A549 (cell line): ENCODE measurements around the gene SCARF1.
"Not testable (repeated sequence)": the region's sequence is repeated elsewhere in the genome, so short reads cannot be mapped to it uniquely, and the experiment has no call there.

Source experiments
- FOSL2 ChIP-seq, 2 experiments: fragments of 450-650 bp in 1 of 2; fragments of >200 bp in 1 of 2; sonication (Bioruptor Twin) in 1 of 2; formaldehyde crosslinking; IDR thresholded peaks; 2 replicates each; pipeline versions ENCODE4 v1.5.0 to v1.6.1; 2016 to 2020; ENCODE audit warnings: mild to moderate bottlenecking in 1 of 2, moderate library complexity in 1 of 2
- MAFK ChIP-seq: fragments of 450-650 bp; IDR thresholded peaks from 2 replicates; pipeline ENCODE4 v1.6.1; 2014; ENCODE audit not compliant: partially characterized antibody
- NR3C1 ChIP-seq: fragments of >200 bp; sonication (Bioruptor Twin); formaldehyde crosslinking; IDR thresholded peaks from 3 replicates; pipeline ENCODE4 v1.6.1; 2017
- POLR2A ChIP-seq: IDR thresholded peaks from 2 replicates; pipeline ENCODE4 v1.6.1; 2012; ENCODE audit warnings: mild to moderate bottlenecking, low read length
- RAD21 ChIP-seq, 2 experiments: fragments of >200 bp in 1 of 2; sonication (Bioruptor Twin) in 1 of 2; formaldehyde crosslinking in 1 of 2; IDR thresholded peaks in 1 of 2; conservative IDR thresholded peaks in 1 of 2; 2 replicates in 1 of 2; 3 replicates in 1 of 2; pipeline ENCODE4 v1.6.1; 2012 to 2018; ENCODE audit warnings: inconsistent platforms in 1 of 2
- RARB ChIP-seq: fragments of 250-450 bp; sonication (Bioruptor Pico); IDR thresholded peaks from 2 replicates; pipeline ENCODE4 v1.8.0; 2021; ENCODE audit warnings: mild to moderate bottlenecking, moderate library complexity
- RFX5 ChIP-seq: fragments of 450-650 bp; IDR thresholded peaks from 2 replicates; pipeline ENCODE4 v1.7.1; 2014; ENCODE audit warnings: antibody characterized with exemption, mild to moderate bottlenecking, moderate library complexity
- TP53 ChIP-seq: fragments of 250-450 bp; sonication (Bioruptor Pico); IDR thresholded peaks from 2 replicates; pipeline ENCODE4 v1.5.0; 2021; ENCODE audit warnings: mild to moderate bottlenecking, moderate library complexity
- TF ChIP-seq, protein P1 (sequence below): fragments of >200 bp; sonication (Bioruptor Twin); formaldehyde crosslinking; IDR thresholded peaks from 3 replicates; pipeline ENCODE4 v1.5.1; 2016
- TF ChIP-seq, protein P2 (sequence below): fragments of 200-600 bp; sonication (generic); IDR thresholded peaks from 2 replicates; pipeline ENCODE4 v1.6.1; 2016; ENCODE audit warnings: antibody characterized with exemption, mild to moderate bottlenecking, moderate library complexity
- TF ChIP-seq, protein P3 (sequence below): IDR thresholded peaks from 2 replicates; pipeline ENCODE4 v1.6.1; 2012

DNA sequence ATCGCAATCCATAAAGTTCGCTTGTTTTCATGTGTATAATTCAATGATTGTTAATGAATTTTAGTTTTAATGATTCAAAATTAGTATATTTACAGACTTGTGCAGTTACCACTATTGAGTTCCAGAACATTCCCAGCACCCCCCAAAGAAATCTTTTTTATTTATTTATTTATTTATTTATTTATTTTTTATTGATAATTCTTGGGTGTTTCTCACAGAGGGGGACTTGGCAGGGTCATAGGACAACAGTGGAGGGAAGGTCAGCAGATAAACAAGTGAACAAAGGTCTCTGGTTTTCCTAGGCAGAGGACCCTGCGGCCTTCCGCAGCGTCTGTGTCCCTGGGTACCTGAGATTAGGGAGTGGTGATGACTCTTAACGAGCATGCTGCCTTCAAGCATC lies 42.9 kb upstream of the SCARF1 start:
- not testable (repeated sequence) for TF ChIP-seq POLR2A; NR3C1; RAD21 (conservative IDR thresholded peaks at IDR 0.05 in 1 of 2, IDR thresholded peaks at IDR 0.05 in 1 of 2); MAFK; TP53 (CRISPR knock-in tag); FOSL2 (IDR thresholded peaks at IDR 0.05); FOSL2 (CRISPR knock-in tag; IDR thresholded peaks at IDR 0.05); RFX5; RARB (CRISPR knock-in tag)
- TF ChIP-seq, protein P1, sequence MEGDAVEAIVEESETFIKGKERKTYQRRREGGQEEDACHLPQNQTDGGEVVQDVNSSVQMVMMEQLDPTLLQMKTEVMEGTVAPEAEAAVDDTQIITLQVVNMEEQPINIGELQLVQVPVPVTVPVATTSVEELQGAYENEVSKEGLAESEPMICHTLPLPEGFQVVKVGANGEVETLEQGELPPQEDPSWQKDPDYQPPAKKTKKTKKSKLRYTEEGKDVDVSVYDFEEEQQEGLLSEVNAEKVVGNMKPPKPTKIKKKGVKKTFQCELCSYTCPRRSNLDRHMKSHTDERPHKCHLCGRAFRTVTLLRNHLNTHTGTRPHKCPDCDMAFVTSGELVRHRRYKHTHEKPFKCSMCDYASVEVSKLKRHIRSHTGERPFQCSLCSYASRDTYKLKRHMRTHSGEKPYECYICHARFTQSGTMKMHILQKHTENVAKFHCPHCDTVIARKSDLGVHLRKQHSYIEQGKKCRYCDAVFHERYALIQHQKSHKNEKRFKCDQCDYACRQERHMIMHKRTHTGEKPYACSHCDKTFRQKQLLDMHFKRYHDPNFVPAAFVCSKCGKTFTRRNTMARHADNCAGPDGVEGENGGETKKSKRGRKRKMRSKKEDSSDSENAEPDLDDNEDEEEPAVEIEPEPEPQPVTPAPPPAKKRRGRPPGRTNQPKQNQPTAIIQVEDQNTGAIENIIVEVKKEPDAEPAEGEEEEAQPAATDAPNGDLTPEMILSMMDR, result not testable (repeated sequence)
- TF ChIP-seq, protein P2, sequence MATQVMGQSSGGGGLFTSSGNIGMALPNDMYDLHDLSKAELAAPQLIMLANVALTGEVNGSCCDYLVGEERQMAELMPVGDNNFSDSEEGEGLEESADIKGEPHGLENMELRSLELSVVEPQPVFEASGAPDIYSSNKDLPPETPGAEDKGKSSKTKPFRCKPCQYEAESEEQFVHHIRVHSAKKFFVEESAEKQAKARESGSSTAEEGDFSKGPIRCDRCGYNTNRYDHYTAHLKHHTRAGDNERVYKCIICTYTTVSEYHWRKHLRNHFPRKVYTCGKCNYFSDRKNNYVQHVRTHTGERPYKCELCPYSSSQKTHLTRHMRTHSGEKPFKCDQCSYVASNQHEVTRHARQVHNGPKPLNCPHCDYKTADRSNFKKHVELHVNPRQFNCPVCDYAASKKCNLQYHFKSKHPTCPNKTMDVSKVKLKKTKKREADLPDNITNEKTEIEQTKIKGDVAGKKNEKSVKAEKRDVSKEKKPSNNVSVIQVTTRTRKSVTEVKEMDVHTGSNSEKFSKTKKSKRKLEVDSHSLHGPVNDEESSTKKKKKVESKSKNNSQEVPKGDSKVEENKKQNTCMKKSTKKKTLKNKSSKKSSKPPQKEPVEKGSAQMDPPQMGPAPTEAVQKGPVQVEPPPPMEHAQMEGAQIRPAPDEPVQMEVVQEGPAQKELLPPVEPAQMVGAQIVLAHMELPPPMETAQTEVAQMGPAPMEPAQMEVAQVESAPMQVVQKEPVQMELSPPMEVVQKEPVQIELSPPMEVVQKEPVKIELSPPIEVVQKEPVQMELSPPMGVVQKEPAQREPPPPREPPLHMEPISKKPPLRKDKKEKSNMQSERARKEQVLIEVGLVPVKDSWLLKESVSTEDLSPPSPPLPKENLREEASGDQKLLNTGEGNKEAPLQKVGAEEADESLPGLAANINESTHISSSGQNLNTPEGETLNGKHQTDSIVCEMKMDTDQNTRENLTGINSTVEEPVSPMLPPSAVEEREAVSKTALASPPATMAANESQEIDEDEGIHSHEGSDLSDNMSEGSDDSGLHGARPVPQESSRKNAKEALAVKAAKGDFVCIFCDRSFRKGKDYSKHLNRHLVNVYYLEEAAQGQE, result not testable (repeated sequence)
- TF ChIP-seq, protein P3, sequence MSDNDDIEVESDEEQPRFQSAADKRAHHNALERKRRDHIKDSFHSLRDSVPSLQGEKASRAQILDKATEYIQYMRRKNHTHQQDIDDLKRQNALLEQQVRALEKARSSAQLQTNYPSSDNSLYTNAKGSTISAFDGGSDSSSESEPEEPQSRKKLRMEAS, result not testable (repeated sequence)
